SK-N-SH treated with all-trans-retinoic acid at 6 μM for 48 hours (cell line): ENCODE results near the gene SERPING1.

Experiments
- TCF4 ChIP-seq: fragments of 250-450 bp; sonication (Bioruptor Pico); IDR thresholded peaks from 2 replicates; pipeline ENCODE4 v1.8.0; 2021; ENCODE audit warnings: mild to moderate bottlenecking, moderate library complexity, borderline replicate concordance
- ZFP3 ChIP-seq: fragments of 250-450 bp; sonication (Bioruptor Pico); IDR thresholded peaks from 2 replicates; pipeline ENCODE4 v1.5.0; 2020; ENCODE audit warnings: mild to moderate bottlenecking, moderate library complexity
- ZNF70 ChIP-seq: fragments of 450-650 bp; formaldehyde crosslinking; IDR thresholded peaks from 2 replicates; pipeline ENCODE4 v1.5.0; 2020; ENCODE audit warnings: mild to moderate bottlenecking, moderate library complexity

GRCh38 chr11:57597916-57598830 is 688 bp downstream of the SERPING1 start:
- TF ChIP-seq ZNF70 (CRISPR knock-in tag) (no peak), TCF4 (CRISPR knock-in tag) (no peak), ZFP3 (no peak)
